GM21737 (cell line): ENCODE results near the gene RAP1A.
A peak's percentile ranks its signal among the peaks of the same experiment; 100 is the strongest.

Experiments used
- ATAC-seq: cut with Tn5 transposase; IDR thresholded peaks from one replicate; pipeline ENCODE4 v1.9.1; 2021; ENCODE audit warnings: mild to moderate bottlenecking, moderate library complexity; ENCODE audit not compliant: unreplicated experiment

RAP1A gene

GRCh38 chr1:111751906-111752575, 132.5 kb downstream of the RAP1A start:
- ATAC-seq, result no peak

GRCh38 chr1:111754984-111755330, 135.4 kb downstream of the RAP1A start:
- ATAC-seq, result peak; percentile 15

DNA sequence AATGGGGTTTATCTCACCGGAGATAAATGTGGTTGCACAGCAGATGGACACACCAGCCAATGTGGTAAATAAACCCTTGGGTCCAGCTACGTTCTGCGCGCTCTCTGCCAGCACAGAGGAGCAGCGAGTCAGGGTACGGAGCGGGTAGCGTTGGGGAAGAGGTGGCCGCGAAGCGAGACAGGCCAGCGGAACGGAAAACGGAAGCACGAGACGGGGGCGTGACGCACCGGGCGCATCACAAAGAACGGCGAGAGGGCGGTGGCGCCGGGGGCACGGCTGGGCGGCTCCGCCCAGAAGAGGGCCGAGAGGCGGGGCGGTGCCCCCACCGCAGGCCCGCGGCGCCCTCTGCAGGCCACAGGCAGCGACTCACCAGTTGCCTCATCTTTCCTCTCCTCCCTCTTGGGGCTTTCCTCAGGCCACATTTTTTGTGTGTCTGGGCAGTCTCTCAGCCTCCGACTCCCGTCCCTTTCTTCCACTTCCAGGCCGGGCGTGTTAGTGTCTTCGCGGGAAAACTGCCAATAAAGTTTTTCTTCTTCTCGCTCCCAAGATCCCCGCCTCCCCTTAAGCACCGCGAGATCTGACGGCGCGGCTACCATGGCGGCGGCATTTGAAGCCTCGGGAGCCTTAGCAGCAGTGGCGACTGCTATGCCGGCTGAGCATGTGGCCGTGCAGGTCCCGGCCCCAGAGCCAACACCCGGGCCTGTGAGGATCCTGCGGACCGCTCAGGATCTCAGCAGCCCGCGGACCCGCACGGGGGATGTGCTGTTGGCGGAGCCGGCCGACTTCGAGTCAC, 135.9 kb downstream of the RAP1A start, which contains the start of gene DDX20:
DDX20 (plus strand) TSS at position 571 of the 793 bp plus-strand sequence; CDS start at position 595, 24 bp downstream.
- ATAC-seq, result peak; percentile 83

DNA sequence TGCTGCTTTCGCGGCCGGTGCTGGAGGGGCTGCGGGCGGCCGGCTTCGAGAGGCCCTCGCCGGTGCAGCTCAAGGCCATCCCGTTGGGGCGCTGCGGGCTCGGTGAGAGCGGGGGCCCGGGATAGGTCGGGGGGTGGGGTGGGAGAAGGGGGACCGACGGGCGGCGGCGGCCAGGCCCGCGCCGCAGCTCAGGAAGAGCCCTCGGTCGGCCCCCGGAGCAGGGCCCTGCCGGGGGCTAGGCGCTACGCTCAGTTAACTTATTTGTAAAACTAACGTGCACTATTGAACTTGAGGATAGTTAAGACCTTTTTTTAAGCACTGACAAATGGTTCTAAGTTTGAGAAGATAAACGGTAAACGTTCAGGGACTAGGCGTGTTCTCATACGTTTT, 136.5 kb downstream of the RAP1A start:
- no peak for ATAC-seq

- no peak for ATAC-seq
Measured at GRCh38 chr1:111758373-111758772, 138.8 kb downstream of the RAP1A start.

DNA sequence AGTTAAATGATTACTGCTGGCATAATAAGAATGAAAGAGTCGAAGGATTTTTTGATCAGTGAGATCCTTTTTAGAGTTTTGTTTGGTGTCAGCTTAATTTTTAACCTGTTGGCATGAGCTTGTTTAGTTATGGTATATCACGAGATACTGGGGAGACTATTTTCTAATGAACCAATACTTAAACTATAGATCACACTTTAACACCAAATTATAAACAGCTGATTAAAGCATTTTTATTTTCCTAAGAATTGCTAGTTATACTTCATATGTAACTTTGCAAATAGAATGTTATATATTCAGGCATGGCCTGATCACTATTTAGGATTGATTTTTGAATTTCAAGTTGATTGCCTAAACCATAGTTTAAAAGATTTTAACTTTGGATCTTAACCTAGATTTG, 142.1 kb downstream of the RAP1A start:
- no peak for ATAC-seq

GRCh38 chr1:111762332-111762731, 142.7 kb downstream of the RAP1A start:
- no peak for ATAC-seq
